A673 (cell line): ENCODE results near the gene PNLIPRP3.

Source experiments
- EZH2 ChIP-seq: fragments of 200-600 bp; sonication (generic); IDR thresholded peaks from 2 replicates; pipeline ENCODE4 v1.6.1; 2017; ENCODE audit warnings: borderline replicate concordance, low read depth, mild to moderate bottlenecking, mixed read lengths, antibody characterized with exemption, low read length; ENCODE audit not compliant: poor library complexity, severe bottlenecking
- TF ChIP-seq, protein P1 (sequence below): fragments of 300-800, 200-600 bp; sonication (generic); conservative IDR thresholded peaks from 2 replicates; pipeline ENCODE4 v1.5.1; 2017; ENCODE audit warnings: low read depth, mild to moderate bottlenecking, antibody characterized with exemption, low read length, moderate library complexity, mixed read lengths

DNA sequence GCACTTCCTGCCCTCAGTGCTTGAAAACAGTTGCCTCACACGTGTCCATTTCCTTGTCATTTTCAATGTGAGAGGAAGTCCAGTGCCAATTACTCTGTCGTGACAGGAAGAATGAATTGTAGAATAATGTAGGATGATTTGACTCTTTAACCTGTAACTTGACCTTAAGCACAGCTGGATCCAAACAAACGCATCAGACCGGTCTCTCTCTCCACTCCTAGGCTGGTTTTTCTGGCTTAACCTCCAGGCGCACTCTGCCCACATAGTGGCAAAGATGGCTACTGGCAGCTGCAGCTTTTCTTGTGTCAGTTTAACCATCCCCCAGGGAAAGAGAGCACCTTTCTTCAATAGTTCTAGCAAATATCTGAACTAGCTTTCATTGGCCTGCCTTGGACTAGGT lies 29.4 kb upstream of the PNLIPRP3 start:
- TF ChIP-seq, protein P1, sequence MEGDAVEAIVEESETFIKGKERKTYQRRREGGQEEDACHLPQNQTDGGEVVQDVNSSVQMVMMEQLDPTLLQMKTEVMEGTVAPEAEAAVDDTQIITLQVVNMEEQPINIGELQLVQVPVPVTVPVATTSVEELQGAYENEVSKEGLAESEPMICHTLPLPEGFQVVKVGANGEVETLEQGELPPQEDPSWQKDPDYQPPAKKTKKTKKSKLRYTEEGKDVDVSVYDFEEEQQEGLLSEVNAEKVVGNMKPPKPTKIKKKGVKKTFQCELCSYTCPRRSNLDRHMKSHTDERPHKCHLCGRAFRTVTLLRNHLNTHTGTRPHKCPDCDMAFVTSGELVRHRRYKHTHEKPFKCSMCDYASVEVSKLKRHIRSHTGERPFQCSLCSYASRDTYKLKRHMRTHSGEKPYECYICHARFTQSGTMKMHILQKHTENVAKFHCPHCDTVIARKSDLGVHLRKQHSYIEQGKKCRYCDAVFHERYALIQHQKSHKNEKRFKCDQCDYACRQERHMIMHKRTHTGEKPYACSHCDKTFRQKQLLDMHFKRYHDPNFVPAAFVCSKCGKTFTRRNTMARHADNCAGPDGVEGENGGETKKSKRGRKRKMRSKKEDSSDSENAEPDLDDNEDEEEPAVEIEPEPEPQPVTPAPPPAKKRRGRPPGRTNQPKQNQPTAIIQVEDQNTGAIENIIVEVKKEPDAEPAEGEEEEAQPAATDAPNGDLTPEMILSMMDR, result no peak
- no peak for TF ChIP-seq EZH2
